GM10266 (cell line): Measurements from ENCODE around the gene EXOC3L4.

Source experiments
- DNase-seq: peaks from one replicate; pipeline ENCODE4 v3.0.0; 2012; ENCODE audit errors: extremely low spot score
- CTCF ChIP-seq: IDR thresholded peaks from 2 replicates; pipeline ENCODE4 v1.5.1; 2012; ENCODE audit warnings: mild to moderate bottlenecking, low read depth; ENCODE audit not compliant: control insufficient read depth, insufficient read depth; ENCODE audit errors: missing control alignments

The EXOC3L4 gene

GRCh38 chr14:103139132-103140025 is 44.9 kb downstream of the EXOC3L4 start:
- no peak for TF ChIP-seq CTCF
- no peak for DNase-seq

GRCh38 chr14:103140316-103141109 is 46.0 kb downstream of the EXOC3L4 start:
- peak; percentile 88 for DNase-seq

GRCh38 chr14:103141117-103141796 is 46.7 kb downstream of the EXOC3L4 start:
- TF ChIP-seq CTCF: peak; percentile 89
- peak; percentile 84 for DNase-seq

More at GRCh38 chr14:103140316-103141109, 46.0 kb downstream of the EXOC3L4 start:
- no peak for TF ChIP-seq CTCF

- TF ChIP-seq CTCF: no peak
- no peak for DNase-seq
These were observed 47.5 kb downstream of the EXOC3L4 start for GRCh38 chr14:103142026-103142425.

GRCh38 chr14:103142721-103143302 is 48.3 kb downstream of the EXOC3L4 start:
- DNase-seq: no peak
- TF ChIP-seq CTCF: no peak

- TF ChIP-seq CTCF: no peak
- DNase-seq: no peak
These were observed 49.0 kb downstream of the EXOC3L4 start for GRCh38 chr14:103143506-103143905.
